H1 (cell line): Measurements from ENCODE around the gene CHD2. TPM values are rescaled to one million over a fixed set of nuclear protein-coding genes. Genes with fewer than 3 reads are reported as not detected.

Experiments
- BRCA1 ChIP-seq: IDR thresholded peaks from 2 replicates; pipeline ENCODE4 v1.6.1; 2012; ENCODE audit warnings: low read depth, low read length, improper control_type of control experiment
- CHD2 ChIP-seq: IDR thresholded peaks from 2 replicates; pipeline ENCODE4 v1.6.1; 2012; ENCODE audit warnings: low read length, improper control_type of control experiment
- CTBP2 ChIP-seq: IDR thresholded peaks from 2 replicates; pipeline ENCODE4 v1.7.0; 2011; ENCODE audit warnings: borderline replicate concordance, mild to moderate bottlenecking, moderate library complexity, mixed read lengths, low read length; ENCODE audit not compliant: insufficient read depth, insufficient read length
- PHF8 ChIP-seq: fragments of 200-600 bp; sonication (generic); conservative IDR thresholded peaks from 2 replicates; pipeline ENCODE4 v1.7.1; 2012; ENCODE audit warnings: low read depth, mild to moderate bottlenecking, inconsistent platforms, low read length, moderate library complexity
- RAD21 ChIP-seq, 2 experiments: IDR thresholded peaks in 1 of 2; conservative IDR thresholded peaks in 1 of 2; 2 replicates each; pipeline ENCODE4 v1.6.1; 2011; ENCODE audit warnings: low read depth in 2 of 2, low read length in 2 of 2, improper control_type of control experiment in 1 of 2, inconsistent platforms in 1 of 2, mild to moderate bottlenecking in 1 of 2, moderate library complexity in 1 of 2
- RXRA ChIP-seq: IDR thresholded peaks from 2 replicates; pipeline ENCODE4 v1.6.1; 2011; ENCODE audit warnings: low read depth, mild to moderate bottlenecking, low read length, moderate library complexity; ENCODE audit not compliant: insufficient read depth
- SIX5 ChIP-seq: IDR thresholded peaks from 2 replicates; pipeline ENCODE4 v1.6.1; 2011; ENCODE audit warnings: mild to moderate bottlenecking, low read depth, low read length
- SP2 ChIP-seq: IDR thresholded peaks from 2 replicates; pipeline ENCODE4 v1.6.1; 2012; ENCODE audit warnings: mild to moderate bottlenecking, low read length, inconsistent platforms
- SUZ12 ChIP-seq: fragments of 200-600 bp; sonication (generic); IDR thresholded peaks from 2 replicates; pipeline ENCODE4 v1.6.1; 2012; ENCODE audit warnings: mild to moderate bottlenecking, inconsistent platforms, low read length, moderate library complexity, mixed read lengths
- polyA plus RNA-seq, 7 experiments: library from polyadenylated mRNA; depleted of rRNA in 3 of 7; stranded (reverse) in 5 of 7; unstranded in 2 of 7; fragments of >200 nt in 5 of 7; fragments of 200-250 nt in 2 of 7; gene quantifications; 1 replicate in 5 of 7; 2 replicates in 1 of 7; 4 replicates in 1 of 7; pipeline versions ENCODE4 v1.2.1 to v1.2.3, GENCODE V29; 2011 to 2013; ENCODE audit warnings: missing spikeins in 2 of 7, mixed read lengths in 2 of 7
- total RNA-seq: library from RNA; stranded (reverse); fragmentation: NEBNext Ultra II Directional; extraction: Animal tissue kit (Norgen Biotek cat#: 25700); gene quantifications from 2 replicates; pipeline ENCODE4 v1.2.1, GENCODE V29; 2021

Gene CHD2
- total and polyA plus RNA-seq, 2 of the 8 experiments (the other 6 are each of a cell fraction or from before 2014, with no cell fraction given): 28.8 to 70.0 TPM

GRCh38 chr15:93040288-93041158 lies 140.4 kb downstream of the CHD2 start (continued):
- TF ChIP-seq RAD21 (IDR thresholded peaks at IDR 0.05 in 1 of 2, conservative IDR thresholded peaks at IDR 0.05 in 1 of 2; ENCODE audit: low read depth in 2 of 2, low read length in 2 of 2) (no peak), CTBP2 (no peak), PHF8 (no peak), RXRA (no peak), SUZ12 (no peak), BRCA1 (no peak), SIX5 (no peak), SP2 (no peak), CHD2 (no peak)
- TF ChIP-seq, all 59 proteins: peak for 0
